GM18520 (cell line): Measurements from ENCODE around the gene FNDC3B.
"Not testable (repeated sequence)": the region's sequence is repeated elsewhere in the genome, so short reads cannot be mapped to it uniquely, and the experiment has no call there.

ENCODE experiments used
- ATAC-seq: cut with Tn5 transposase; IDR thresholded peaks from one replicate; pipeline ENCODE4 v1.9.1; 2021; ENCODE audit not compliant: unreplicated experiment

FNDC3B gene

GRCh38 chr3:172093581-172094443 lies 54.4 kb downstream of the FNDC3B start:
- ATAC-seq: not testable (repeated sequence)

GRCh38 chr3:172094621-172095557 lies 55.5 kb downstream of the FNDC3B start:
- ATAC-seq: peak; percentile 90

- ATAC-seq: no peak
These were observed 57.6 kb downstream of the FNDC3B start for GRCh38 chr3:172096881-172097420.

GRCh38 chr3:172097585-172097984 lies 58.2 kb downstream of the FNDC3B start:
- no peak for ATAC-seq

GRCh38 chr3:172098698-172099494 lies 59.5 kb downstream of the FNDC3B start:
- ATAC-seq: no peak

- ATAC-seq: no peak
These were observed 60.1 kb downstream of the FNDC3B start for GRCh38 chr3:172099495-172099808.

GRCh38 chr3:172100482-172100881 lies 61.1 kb downstream of the FNDC3B start:
- ATAC-seq: no peak

GRCh38 chr3:172101107-172101506 lies 61.7 kb downstream of the FNDC3B start:
- ATAC-seq: no peak

GRCh38 chr3:172102123-172102882 lies 62.9 kb downstream of the FNDC3B start:
- peak; percentile 23 for ATAC-seq

GRCh38 chr3:172102883-172103310 lies 63.5 kb downstream of the FNDC3B start:
- no peak for ATAC-seq

- ATAC-seq: no peak
These were observed 64.3 kb downstream of the FNDC3B start for GRCh38 chr3:172103724-172104123.

GRCh38 chr3:172104471-172105072 lies 65.2 kb downstream of the FNDC3B start:
- no peak for ATAC-seq

GRCh38 chr3:172106037-172106954 lies 66.9 kb downstream of the FNDC3B start:
- ATAC-seq: no peak

- ATAC-seq: peak; percentile 27
These were observed 67.6 kb downstream of the FNDC3B start for GRCh38 chr3:172106989-172107388.

- peak; percentile 88 for ATAC-seq
These were observed 68.0 kb downstream of the FNDC3B start for GRCh38 chr3:172107403-172107802.

- ATAC-seq: no peak
These were observed 70.9 kb downstream of the FNDC3B start for GRCh38 chr3:172110127-172110779.

GRCh38 chr3:172111163-172111562 lies 71.8 kb downstream of the FNDC3B start:
- ATAC-seq: no peak
